Measurements from ENCODE around the gene PCDHGB7. TPM values are rescaled to one million over a fixed set of nuclear protein-coding genes. Genes with fewer than 3 reads are reported as not detected.
A peak's percentile ranks its signal among the peaks of the same experiment; 100 is the strongest.
"Not testable (repeated sequence)": the region's sequence is repeated elsewhere in the genome, so short reads cannot be mapped to it uniquely, and the experiment has no call there.

PCDHGB7 gene
- total RNA-seq, 4 donors from 2014 or later, result 13.9 to 18.0 (median 14.4) TPM

GRCh38 chr5:141413540-141414069 is 3.9 kb upstream of the PCDHGB7 start:
- Histone ChIP-seq H3K4me3 (peak overlapping the region; percentile 24 to 41 (median 32)), H3K9me3 (peaks cover 10 to 98% (median 92%) of the 10 kb centered on the region in 4 donors), H3K27ac (replicated peaks in 1 of 4) (no peak overlapping the region), H3K27me3 (no peaks in the 10 kb centered on the region), H3K4me1 (peaks cover 0 to 7% (median 0%) of the 10 kb centered on the region in 4 donors), H3K36me3 (peaks cover 0 to 6% (median 2%) of the 10 kb centered on the region in 4 donors)
- DNase-seq (ENCODE audit: extremely low spot score), result no peak
- TF ChIP-seq POLR2AphosphoS5 (IDR thresholded peaks at IDR 0.05) (no peak), EP300 (IDR thresholded peaks at IDR 0.05) (no peak), CTCF (IDR thresholded peaks at IDR 0.05) (no peak), POLR2A (IDR thresholded peaks at IDR 0.05; ENCODE audit: low read depth) (no peak)
- 18% methylated on average over 25 of the region's 25 CpGs for WGBS
- intact Hi-C loops (cut with DNase I), result loop anchor here (10.0 kb wide), 1 partner anchor 111 kb away; no protein-coding TSS in a partner anchor

GRCh38 chr5:141414548-141415274 is 2.8 kb upstream of the PCDHGB7 start:
- H3K27ac ChIP-seq (replicated peaks in 1 of 4); H3K27me3 ChIP-seq; H3K36me3 ChIP-seq; DNase-seq (ENCODE audit: extremely low spot score); H3K4me3 ChIP-seq: not testable (repeated sequence)
- peaks cover 4 to 98% (median 92%) of the 10 kb centered on the region in 4 donors for H3K9me3 ChIP-seq
- H3K4me1 ChIP-seq, result peaks cover 0 to 15% (median 3%) of the 10 kb centered on the region in 4 donors
- intact Hi-C loops (cut with DNase I), result loop anchor here (5.0 to 10.0 kb wide), 2 partner anchors 110 to 143 kb away; no protein-coding TSS in a partner anchor
- 50% methylated on average over 10 of the region's 46 CpGs for WGBS

GRCh38 chr5:141415275-141415618 is 2.2 kb upstream of the PCDHGB7 start:
- intact Hi-C loops (cut with DNase I), result loop anchor here (5.0 to 10.0 kb wide), 2 partner anchors 110 to 142 kb away; no protein-coding TSS in a partner anchor
- H3K9me3 ChIP-seq, result peaks cover 9 to 98% (median 92%) of the 10 kb centered on the region in 4 donors
- H3K4me1 ChIP-seq, result peaks cover 0 to 17% (median 4%) of the 10 kb centered on the region in 4 donors
- 34% methylated on average over 17 of the region's 24 CpGs for WGBS
- not testable (repeated sequence) for DNase-seq (ENCODE audit: extremely low spot score); H3K36me3 ChIP-seq; H3K27ac ChIP-seq (replicated peaks in 1 of 4); H3K27me3 ChIP-seq; H3K4me3 ChIP-seq

GRCh38 chr5:141419074-141419880 is 1.8 kb downstream of the PCDHGB7 start:
- Histone ChIP-seq H3K27ac (replicated peaks in 1 of 4) (no peak overlapping the region), H3K27me3 (no peaks in the 10 kb centered on the region), H3K9me3 (peaks cover 24 to 98% (median 95%) of the 10 kb centered on the region in 4 donors), H3K4me1 (peaks cover 0 to 17% (median 6%) of the 10 kb centered on the region in 4 donors), H3K36me3 (peaks cover 4 to 13% (median 5%) of the 10 kb centered on the region in 4 donors), H3K4me3 (peak overlapping the region in 1 of 4 donors; percentile 7)
- intact Hi-C loops (cut with DNase I), result loop anchor here (5.0 to 10.0 kb wide), 2 partner anchors 106 to 138 kb away; no protein-coding TSS in a partner anchor
- DNase-seq (ENCODE audit: extremely low spot score), result peak; percentile 62
- TF ChIP-seq POLR2AphosphoS5 (IDR thresholded peaks at IDR 0.05), result no peak
- no peak for TF ChIP-seq EP300 (IDR thresholded peaks at IDR 0.05)
- WGBS, result 27% methylated on average over 23 of the region's 74 CpGs

GRCh38 chr5:141420855-141421488 is 3.5 kb downstream of the PCDHGB7 start, which contains the start of gene PCDHGA11:
PCDHGA11 (plus strand) TSS chr5:141421051; CDS start chr5:141421228, 177 bp downstream.
- 24% methylated on average over 33 of the region's 42 CpGs for WGBS
- H3K36me3 ChIP-seq, result peaks cover 4 to 13% (median 7%) of the 10 kb centered on the region in 4 donors
- intact Hi-C loops (cut with DNase I), result no loop called here
- peaks cover 0 to 12% (median 5%) of the 10 kb centered on the region in 4 donors for H3K4me1 ChIP-seq
- TF ChIP-seq POLR2AphosphoS5 (IDR thresholded peaks at IDR 0.05) (no peak), EP300 (IDR thresholded peaks at IDR 0.05) (no peak), POLR2A (IDR thresholded peaks at IDR 0.05; ENCODE audit: low read depth) (no peak), CTCF (IDR thresholded peaks at IDR 0.05) (peak; percentile 24 to 35 (median 31))
- peaks cover 29 to 100% (median 97%) of the 10 kb centered on the region in 4 donors for H3K9me3 ChIP-seq
- peak; percentile 90 for DNase-seq (ENCODE audit: extremely low spot score)
- H3K27ac ChIP-seq (replicated peaks in 1 of 4), result no peak within 1 kb of the TSS
- no peaks in the 10 kb centered on the region for H3K27me3 ChIP-seq
- H3K4me3 ChIP-seq, result peak within 1 kb of the TSS; percentile 24 to 47 (median 38)
